ENCODE data around the gene NUP188.

The NUP188 gene

GRCh38 chr9:128917151-128917849, 30.2 kb upstream of the NUP188 start:
- peak; percentile 89 to 97 for DNase-seq
- peak overlapping the region; percentile 95 to 98 for H3K27ac ChIP-seq

GRCh38 chr9:128918921-128919320, 28.6 kb upstream of the NUP188 start:
- no peak for DNase-seq
- Histone ChIP-seq H3K27ac (peak overlapping the region; percentile 95 to 98), H3K36me3 (peaks cover 15 to 37% (median 22%) of the 10 kb centered on the region in 3 donors), H3K27me3 (no peaks in the 10 kb centered on the region), H3K4me3 (no peak overlapping the region), H3K4me1 (peaks cover 20 to 100% (median 90%) of the 10 kb centered on the region in 4 donors), H3K9me3 (no peaks in the 10 kb centered on the region)
- intact Hi-C loops (cut with DNase I; ENCODE audit: low total_unique reads), result no loop called here
- TF ChIP-seq CTCF (IDR thresholded peaks at IDR 0.05), result no peak

More at GRCh38 chr9:128917151-128917849, 30.2 kb upstream of the NUP188 start:
- Histone ChIP-seq H3K9me3 (no peaks in the 10 kb centered on the region), H3K27me3 (no peaks in the 10 kb centered on the region), H3K36me3 (peaks cover 15 to 37% (median 22%) of the 10 kb centered on the region in 3 donors), H3K4me1 (peaks cover 25 to 100% (median 92%) of the 10 kb centered on the region in 4 donors), H3K4me3 (no peak overlapping the region)
- intact Hi-C loops (cut with DNase I; ENCODE audit: low total_unique reads), result no loop called here
- no peak for TF ChIP-seq CTCF (IDR thresholded peaks at IDR 0.05)

GRCh38 chr9:128919402-128920089, 28.0 kb upstream of the NUP188 start:
- no peak for DNase-seq
- intact Hi-C loops (cut with DNase I; ENCODE audit: low total_unique reads), result loop anchor here (5.0 kb wide), 1 partner anchor 37 kb away; the partner anchor contains the start of genes KYAT1 and LRRC8A
- Histone ChIP-seq H3K4me3 (no peak overlapping the region), H3K9me3 (no peaks in the 10 kb centered on the region), H3K4me1 (peaks cover 18 to 94% (median 83%) of the 10 kb centered on the region in 4 donors), H3K27me3 (no peaks in the 10 kb centered on the region), H3K36me3 (peaks cover 15 to 37% (median 20%) of the 10 kb centered on the region in 3 donors), H3K27ac (peak overlapping the region; percentile 95 to 98)
- no peak for TF ChIP-seq CTCF (IDR thresholded peaks at IDR 0.05)

GRCh38 chr9:128920381-128921058, 27.0 kb upstream of the NUP188 start, which contains the start of gene PHYHD1:
PHYHD1 (plus strand) TSS chr9:128920982; CDS start chr9:128922324, 1,342 bp downstream.
- peaks cover 18 to 84% (median 74%) of the 10 kb centered on the region in 4 donors for H3K4me1 ChIP-seq
- DNase-seq, result peak; percentile 87 to 97
- intact Hi-C loops (cut with DNase I; ENCODE audit: low total_unique reads), result loop anchor here (5.0 kb wide), 1 partner anchor 38 kb away; the partner anchor contains the start of genes KYAT1 and LRRC8A

More at GRCh38 chr9:128920381-128921058, 27.0 kb upstream of the NUP188 start, which contains the start of gene PHYHD1:
- Histone ChIP-seq H3K4me3 (peak within 1 kb of the TSS; percentile 52 to 63), H3K36me3 (peaks cover 15 to 30% (median 16%) of the 10 kb centered on the region in 3 donors), H3K27me3 (no peaks in the 10 kb centered on the region), H3K27ac (peak within 1 kb of the TSS; percentile 95 to 98), H3K9me3 (no peaks in the 10 kb centered on the region)
- TF ChIP-seq CTCF (IDR thresholded peaks at IDR 0.05), result no peak
